Chondrocyte (in vitro differentiated cells): Measurements from ENCODE around the gene PTPN3. TPM values are rescaled to one million over a fixed set of nuclear protein-coding genes. Genes with fewer than 3 reads are reported as not detected.

Experiments used
- DNase-seq: peaks from one replicate; pipeline ENCODE4 v3.0.0; 2021; ENCODE audit warnings: mixed read lengths, low spot score
- H3K27ac Mint-ChIP-seq: one replicate; pipeline ENCODE4 v1.8.0; 2021; ENCODE audit warnings: mild to moderate bottlenecking, moderate library complexity, mixed read lengths; ENCODE audit not compliant: unreplicated experiment
- H3K27me3 Mint-ChIP-seq: 2 replicates; pipeline ENCODE4 v1.8.0; 2021; ENCODE audit warnings: low read depth, mixed read lengths
- H3K36me3 Mint-ChIP-seq: 2 replicates; pipeline ENCODE4 v1.8.0; 2021; ENCODE audit warnings: low read depth, mixed read lengths
- H3K4me1 Mint-ChIP-seq: 2 replicates; pipeline ENCODE4 v1.8.0; 2021; ENCODE audit warnings: low read depth, mild to moderate bottlenecking, mixed read lengths
- H3K4me3 Mint-ChIP-seq: one replicate; pipeline ENCODE4 v1.8.0; 2021; ENCODE audit warnings: mild to moderate bottlenecking, moderate library complexity, mixed read lengths; ENCODE audit not compliant: unreplicated experiment
- H3K9me3 Mint-ChIP-seq: 2 replicates; pipeline ENCODE4 v1.8.0; 2021; ENCODE audit warnings: low read depth, mixed read lengths
- CTCF ChIP-seq: fragments of 200-600 bp; sonication (generic); IDR thresholded peaks from 2 replicates; pipeline ENCODE4 v1.5.0; 2021; ENCODE audit warnings: antibody characterized with exemption, mild to moderate bottlenecking, moderate library complexity
- total RNA-seq: library from RNA; stranded (reverse); gene quantifications from 3 replicates; pipeline ENCODE4 v1.2.1, GENCODE V29; 2021

PTPN3 gene
- total RNA-seq, 1 donor from 2014 or later: 7.2 TPM

- Mint-ChIP-seq H3K4me1 (peaks cover 59% of the 10 kb centered on the region), H3K27me3 (no peaks in the 10 kb centered on the region), H3K36me3 (no peaks in the 10 kb centered on the region), H3K9me3 (no peaks in the 10 kb centered on the region), H3K27ac (peak overlapping the region; percentile 20), H3K4me3 (no peak overlapping the region)
- DNase-seq: no peak
- TF ChIP-seq CTCF: no peak
Observed at GRCh38 chr9:109474944-109475343, 23.2 kb downstream of the PTPN3 start.

GRCh38 chr9:109474170-109474569, 23.9 kb downstream of the PTPN3 start:
- DNase-seq: no peak
- Mint-ChIP-seq H3K4me3 (no peak overlapping the region), H3K27ac (no peak overlapping the region), H3K36me3 (no peaks in the 10 kb centered on the region), H3K27me3 (no peaks in the 10 kb centered on the region), H3K9me3 (no peaks in the 10 kb centered on the region), H3K4me1 (peaks cover 62% of the 10 kb centered on the region)
- TF ChIP-seq CTCF: no peak

GRCh38 chr9:109473329-109473728, 24.8 kb downstream of the PTPN3 start:
- Mint-ChIP-seq H3K27ac (peak overlapping the region; percentile 60), H3K4me1 (peaks cover 62% of the 10 kb centered on the region), H3K4me3 (peak overlapping the region; percentile 27), H3K36me3 (no peaks in the 10 kb centered on the region), H3K9me3 (no peaks in the 10 kb centered on the region), H3K27me3 (no peaks in the 10 kb centered on the region)
- TF ChIP-seq CTCF: no peak
- DNase-seq: no peak

GRCh38 chr9:109471475-109472393, 26.4 kb downstream of the PTPN3 start:
- peaks cover 50% of the 10 kb centered on the region for H3K4me1 Mint-ChIP-seq
- H3K9me3 Mint-ChIP-seq: no peaks in the 10 kb centered on the region
- H3K27ac Mint-ChIP-seq: no peak overlapping the region
- DNase-seq: no peak
- no peak for TF ChIP-seq CTCF
- no peak overlapping the region for H3K4me3 Mint-ChIP-seq
- H3K27me3 Mint-ChIP-seq: no peaks in the 10 kb centered on the region
- H3K36me3 Mint-ChIP-seq: no peaks in the 10 kb centered on the region

- Mint-ChIP-seq H3K36me3 (no peaks in the 10 kb centered on the region), H3K27ac (peak overlapping the region; percentile 80), H3K4me3 (peak overlapping the region; percentile 45), H3K4me1 (peaks cover 36% of the 10 kb centered on the region), H3K9me3 (no peaks in the 10 kb centered on the region), H3K27me3 (no peaks in the 10 kb centered on the region)
- TF ChIP-seq CTCF: peak; percentile 94
- DNase-seq: no peak
Observed at GRCh38 chr9:109469646-109470358, 28.3 kb downstream of the PTPN3 start.
